Mesodermal cell (in vitro differentiated cells): Measurements from ENCODE around the gene GPLD1.
"Not testable (repeated sequence)": the region's sequence is repeated elsewhere in the genome, so short reads cannot be mapped to it uniquely, and the experiment has no call there.

Source experiments
- H3K27ac ChIP-seq: 2 replicates; pipeline ENCODE4 v1.7.0; 2013; ENCODE audit warnings: mild to moderate bottlenecking, low read depth, low read length, moderate library complexity; ENCODE audit not compliant: severe bottlenecking
- H3K36me3 ChIP-seq: 2 replicates; pipeline ENCODE4 v1.7.1; 2013; ENCODE audit warnings: mild to moderate bottlenecking, low read length, moderate library complexity; ENCODE audit not compliant: control insufficient read depth, insufficient read depth
- H3K4me1 ChIP-seq: one replicate; pipeline ENCODE4 v1.7.1; 2013; ENCODE audit warnings: mild to moderate bottlenecking, low read length; ENCODE audit not compliant: insufficient read depth, control insufficient read depth, poor library complexity, severe bottlenecking
- H3K4me3 ChIP-seq: 2 replicates; pipeline ENCODE4 v1.7.0; 2013; ENCODE audit warnings: low read length, control low read depth, mild to moderate bottlenecking; ENCODE audit not compliant: insufficient read depth, poor library complexity, severe bottlenecking; ENCODE audit errors: extremely low read depth
- H3K9me3 ChIP-seq: 2 replicates; pipeline ENCODE4 v1.7.1; 2013; ENCODE audit warnings: mild to moderate bottlenecking, low read length, moderate library complexity; ENCODE audit not compliant: control insufficient read depth
- WGBS, 2 experiments: methylation state at CpG; one replicate each; pipeline ENCODE4 v1.1.5; 2013; ENCODE audit warnings: missing lambda C conversion rate in 2 of 2; ENCODE audit not compliant: insufficient coverage in 2 of 2; 5-methylcytosine and 5-hydroxymethylcytosine counted together

The GPLD1 gene

DNA sequence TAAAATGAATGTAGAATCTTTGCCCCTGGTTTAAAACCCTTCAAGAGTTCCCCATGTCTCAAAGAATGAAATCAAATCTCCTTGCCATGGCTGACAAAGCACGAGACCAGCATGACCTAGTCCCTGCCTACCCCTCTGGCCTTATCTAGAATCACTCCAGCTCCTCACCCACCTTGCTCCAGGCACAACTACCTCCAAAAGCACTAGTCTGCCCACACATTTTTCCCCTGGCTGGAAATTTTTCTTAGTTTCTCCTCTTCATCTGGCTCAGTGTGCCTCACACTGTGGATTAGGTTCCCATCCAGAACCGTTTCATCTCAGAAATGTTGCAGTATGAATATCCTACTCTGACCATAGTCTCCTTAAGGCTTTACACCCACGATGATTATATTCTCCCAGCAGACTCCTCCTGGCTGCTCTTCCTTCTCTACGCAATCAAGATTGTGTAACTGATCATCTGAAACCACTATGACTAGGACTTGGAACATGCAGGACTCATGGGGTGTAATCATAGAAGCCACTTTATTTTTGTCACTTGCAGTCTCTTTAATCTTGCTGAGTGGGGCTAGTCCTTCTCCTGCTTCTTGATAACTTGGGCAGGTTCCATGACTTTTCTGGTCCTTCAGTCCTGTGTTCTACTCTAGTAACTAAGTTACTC lies 94.5 kb downstream of the GPLD1 start:
- WGBS, 2 experiments = 87 to 97% methylated on average over 4 of the region's 4 CpGs
- Histone ChIP-seq H3K4me3 (no peak overlapping the region), H3K36me3 (no peaks in the 10 kb centered on the region), H3K27ac (no peak overlapping the region), H3K4me1 (peaks cover 2% of the 10 kb centered on the region), H3K9me3 (peaks cover 10% of the 10 kb centered on the region)

DNA sequence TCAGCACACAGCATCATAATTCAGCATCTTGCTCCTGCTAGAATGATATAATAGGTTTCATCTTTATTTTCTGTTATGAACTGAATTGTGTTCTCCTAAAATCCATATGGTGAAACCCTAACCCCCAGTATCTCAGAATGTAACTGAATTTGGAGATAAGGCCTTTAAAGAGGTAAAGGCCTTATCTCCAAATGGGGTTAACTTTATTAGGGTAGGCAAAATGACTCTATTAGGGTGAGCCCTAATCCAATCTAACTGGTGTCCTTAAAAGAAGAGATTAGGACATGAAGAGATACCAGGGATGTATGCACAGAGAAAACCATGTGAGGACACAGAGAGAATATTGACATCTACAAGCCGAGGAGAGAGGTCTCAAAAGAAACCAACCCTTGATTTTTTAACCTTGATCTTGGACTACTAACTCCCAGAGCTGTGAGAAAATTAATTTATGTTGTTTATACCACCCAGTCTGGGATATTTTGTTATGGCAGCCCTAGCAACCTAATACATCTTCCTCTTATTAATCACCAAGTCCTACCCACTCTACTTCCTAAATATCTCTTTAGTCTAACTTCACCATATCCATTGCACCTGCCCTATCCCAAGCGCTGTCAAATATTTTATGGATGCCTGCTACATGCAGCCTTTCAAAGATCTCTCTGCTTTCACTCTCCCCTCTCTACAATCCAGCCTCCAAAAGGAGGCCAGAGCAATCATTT lies 95.2 kb downstream of the GPLD1 start:
- H3K4me3 ChIP-seq = no peak overlapping the region
- no peaks in the 10 kb centered on the region for H3K36me3 ChIP-seq
- H3K4me1 ChIP-seq = no peaks in the 10 kb centered on the region
- peaks cover 10% of the 10 kb centered on the region for H3K9me3 ChIP-seq
- no peak overlapping the region for H3K27ac ChIP-seq
- WGBS, 2 experiments = 86 to 100% methylated on average over 1 to 2 of the region's 2 CpGs

DNA sequence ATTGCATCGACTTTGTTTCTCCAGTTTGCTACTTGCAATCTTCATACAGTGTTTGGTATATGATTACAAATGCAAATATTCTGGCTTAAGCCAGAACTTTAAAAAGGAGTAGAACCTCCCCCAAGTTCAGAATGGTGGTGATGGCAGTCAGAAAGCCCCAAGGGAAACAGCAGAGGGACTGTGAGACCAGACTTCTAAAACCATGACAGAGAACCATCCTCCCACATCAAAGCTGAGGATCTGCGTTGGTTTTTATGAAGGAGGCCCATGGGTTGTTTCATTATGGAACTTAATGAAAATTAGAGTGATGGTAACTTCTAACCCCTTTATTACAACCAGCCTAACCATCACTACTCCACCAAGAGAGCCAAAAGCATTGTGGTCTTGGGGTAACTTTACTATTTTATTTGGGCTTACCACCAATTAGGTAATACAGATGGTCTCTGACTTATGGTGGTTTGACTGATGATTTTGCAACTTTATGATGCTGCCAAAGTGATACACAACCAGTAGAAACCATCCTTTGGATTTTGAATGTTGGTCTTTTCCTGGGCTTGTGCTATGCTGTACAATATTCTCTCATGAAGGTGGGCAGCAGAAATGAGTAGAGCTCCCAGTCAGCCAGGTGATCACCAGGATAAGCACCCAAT lies 97.5 kb downstream of the GPLD1 start:
- Histone ChIP-seq H3K9me3 (peaks cover 3% of the 10 kb centered on the region), H3K4me1 (no peaks in the 10 kb centered on the region), H3K4me3 (no peak overlapping the region), H3K27ac (no peak overlapping the region), H3K36me3 (no peaks in the 10 kb centered on the region)
- no CpG with 5 or more reads among the region's 2 CpGs for WGBS, 2 experiments

DNA sequence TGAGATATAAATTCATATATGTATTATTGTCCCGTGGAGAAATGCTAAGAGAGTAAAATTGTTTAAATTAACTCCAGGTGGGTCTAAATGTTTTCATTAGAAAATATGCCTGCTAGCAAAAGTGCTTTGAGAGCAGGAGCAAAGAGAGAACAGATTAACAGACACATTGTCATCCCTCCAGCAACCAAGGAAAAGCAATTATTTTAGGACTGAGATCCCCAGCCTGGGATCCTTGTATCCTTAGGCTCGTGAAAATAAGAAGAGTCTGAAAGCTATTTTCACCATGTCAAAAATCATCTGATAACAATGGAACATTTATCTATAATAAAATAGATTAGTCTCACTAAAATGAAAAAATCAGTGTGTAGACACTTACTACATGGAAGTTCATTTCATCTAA lies 98.2 kb downstream of the GPLD1 start:
- Histone ChIP-seq H3K9me3 (no peaks in the 10 kb centered on the region), H3K36me3 (no peaks in the 10 kb centered on the region), H3K27ac (no peak overlapping the region), H3K4me1 (no peaks in the 10 kb centered on the region), H3K4me3 (no peak overlapping the region)
- WGBS, 2 experiments = 100% methylated on average over 1 of the region's 2 CpGs

DNA sequence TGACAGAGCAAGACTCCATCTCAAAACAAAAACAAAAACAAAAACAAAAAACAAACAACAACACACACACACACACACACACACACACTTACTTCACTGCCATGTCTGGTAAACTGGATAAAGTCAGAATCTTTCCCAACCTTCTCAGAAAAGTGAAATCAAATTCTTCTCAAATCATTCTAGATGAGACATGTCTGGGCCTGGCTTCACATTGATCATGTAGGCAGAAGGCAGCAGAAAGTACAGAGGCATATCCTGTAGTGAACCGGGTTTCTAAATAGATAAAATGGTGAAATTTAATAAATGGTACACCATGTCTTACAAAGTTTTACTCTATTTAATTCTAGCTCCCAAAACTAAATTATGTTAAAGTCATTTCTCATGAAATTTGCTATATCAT lies 101.6 kb downstream of the GPLD1 start:
- Histone ChIP-seq H3K4me1 (no peaks in the 10 kb centered on the region), H3K4me3 (no peak overlapping the region), H3K36me3 (no peaks in the 10 kb centered on the region), H3K27ac (no peak overlapping the region), H3K9me3 (no peaks in the 10 kb centered on the region)
- WGBS, 2 experiments = no CpG with 5 or more reads among the region's 1 CpG

DNA sequence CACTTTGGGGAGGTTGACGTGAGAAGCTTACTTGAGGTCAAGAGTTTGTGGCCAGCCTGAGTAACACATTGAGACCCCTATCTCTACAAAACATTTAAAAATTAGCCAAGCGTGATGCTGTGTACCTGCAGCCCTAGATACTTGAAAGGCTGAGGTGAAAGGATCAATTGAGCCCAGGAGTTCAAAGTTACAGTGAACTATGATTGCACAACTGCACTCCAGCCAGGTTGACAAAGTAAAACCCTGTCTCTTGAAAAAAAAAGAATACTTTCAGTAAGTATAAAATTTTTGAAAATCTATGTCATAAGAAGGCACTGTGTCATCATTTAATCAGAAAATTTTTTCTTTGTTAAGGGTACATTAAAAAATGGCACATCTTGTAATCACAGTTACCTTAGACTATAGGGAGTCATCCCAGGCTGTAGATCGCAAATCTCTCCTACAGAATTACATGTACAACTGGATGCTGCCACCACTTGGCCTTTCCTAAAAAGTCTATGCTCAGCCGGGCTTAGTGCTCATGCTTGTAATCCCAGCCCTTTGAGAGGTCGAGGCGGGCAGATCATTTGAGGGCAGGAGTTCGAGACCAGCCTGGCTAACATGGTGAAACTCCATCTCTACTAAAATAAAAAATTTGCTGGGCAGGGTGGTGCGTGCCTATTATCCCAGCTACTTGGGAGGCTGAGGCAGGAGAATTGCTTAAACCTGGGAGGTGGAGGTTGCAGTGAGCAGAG lies 103.7 kb downstream of the GPLD1 start:
- Histone ChIP-seq H3K9me3 (no peaks in the 10 kb centered on the region), H3K36me3 (no peaks in the 10 kb centered on the region), H3K27ac (no peak overlapping the region), H3K4me3 (no peak overlapping the region), H3K4me1 (no peaks in the 10 kb centered on the region)
- WGBS, 2 experiments = 82 to 91% methylated on average over 5 of the region's 8 CpGs

DNA sequence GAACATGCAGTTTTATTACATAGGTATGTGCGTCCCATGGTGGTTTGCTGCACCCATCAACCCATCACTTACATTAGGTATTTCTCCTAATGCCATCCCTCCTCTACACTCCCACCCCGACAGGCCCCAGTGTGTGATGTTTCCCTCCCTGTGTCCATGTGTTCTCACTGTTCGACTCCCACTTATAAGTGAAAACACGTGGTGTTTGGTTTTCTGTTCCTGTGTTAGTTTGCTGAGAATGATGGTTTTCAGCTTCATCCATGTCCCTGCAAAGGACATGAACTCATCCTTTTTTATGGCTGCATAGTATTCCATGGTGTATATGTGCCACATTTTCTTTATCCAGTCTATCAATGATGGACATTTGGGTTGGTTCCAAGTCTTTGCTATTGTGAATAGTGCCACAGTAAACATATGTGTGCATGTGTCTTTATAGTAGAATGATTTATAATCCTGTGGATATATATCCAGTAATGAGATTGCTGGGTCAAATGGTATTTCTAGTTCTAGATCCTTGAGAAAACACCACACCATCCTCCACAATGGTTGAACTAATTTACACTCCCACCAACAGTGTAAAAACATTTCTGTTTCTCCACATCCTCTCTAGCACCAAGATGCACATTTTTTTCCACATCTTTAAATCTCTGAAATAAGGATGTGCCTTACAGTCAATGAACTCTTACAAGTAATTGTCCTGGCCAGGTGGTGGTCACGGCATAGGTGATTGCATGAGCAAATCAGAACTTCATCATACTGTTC lies 104.8 kb downstream of the GPLD1 start:
- H3K27ac ChIP-seq, H3K4me3 ChIP-seq, H3K36me3 ChIP-seq, H3K9me3 ChIP-seq, H3K4me1 ChIP-seq: not testable (repeated sequence)
- 92% methylated on average over 2 of the region's 5 CpGs; no CpG with 5 or more reads in 1 of the 2 experiments for WGBS, 2 experiments

DNA sequence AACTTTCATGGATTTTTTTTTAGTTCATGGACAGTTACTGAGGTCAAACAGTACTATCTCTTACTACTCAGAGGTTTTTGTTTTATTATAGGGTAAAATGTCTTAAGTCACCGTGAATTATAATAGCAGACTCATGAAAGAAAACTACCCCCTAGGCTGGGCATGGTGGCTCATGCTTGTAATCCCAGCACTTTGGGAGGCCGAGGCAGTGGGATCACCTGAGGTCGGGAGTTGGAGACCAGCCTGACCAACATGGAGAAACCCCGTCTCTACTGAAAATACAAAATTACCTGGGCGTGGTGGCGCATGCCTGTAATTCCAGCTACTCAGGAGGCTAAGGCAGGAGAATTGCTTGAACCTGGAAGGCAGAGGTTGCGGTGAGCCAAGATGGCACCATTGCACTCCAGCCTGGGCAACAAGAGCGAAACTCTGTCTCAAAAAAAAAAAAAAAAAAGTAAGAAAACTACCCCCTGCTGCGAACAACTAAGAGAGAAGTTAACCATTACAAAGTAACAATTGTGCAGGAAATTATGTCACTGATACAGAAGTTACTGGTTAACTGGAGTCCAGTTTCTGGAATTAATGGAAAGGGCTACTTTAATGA lies 106.4 kb downstream of the GPLD1 start:
- H3K27ac ChIP-seq, H3K4me1 ChIP-seq, H3K9me3 ChIP-seq, H3K36me3 ChIP-seq, H3K4me3 ChIP-seq: not testable (repeated sequence)
- WGBS, 2 experiments = 100% methylated on average over 4 of the region's 9 CpGs; no CpG with 5 or more reads in 1 of the 2 experiments

DNA sequence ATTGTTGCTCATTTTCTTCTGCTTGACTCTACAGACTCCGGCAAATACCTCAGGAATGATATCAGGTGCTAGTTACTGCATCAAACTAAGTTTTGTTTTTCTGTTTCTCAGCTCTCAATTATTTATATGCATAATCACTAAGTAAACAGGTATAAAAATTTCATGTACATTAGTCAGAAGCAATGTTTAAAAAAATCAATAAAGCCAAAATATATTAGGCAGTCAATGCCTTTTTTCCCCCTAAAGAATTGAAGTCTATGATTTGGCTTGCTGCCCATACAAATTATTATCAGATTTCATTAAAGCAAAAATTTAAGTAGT lies 107.2 kb downstream of the GPLD1 start:
- Histone ChIP-seq H3K4me3 (no peak overlapping the region), H3K9me3 (no peaks in the 10 kb centered on the region), H3K27ac (no peak overlapping the region), H3K4me1 (no peaks in the 10 kb centered on the region), H3K36me3 (no peaks in the 10 kb centered on the region)
- WGBS, 2 experiments = no CpG with 5 or more reads among the region's 1 CpG
